ENCODE measurements around the gene ZFHX3. TPM values are rescaled to one million over a fixed set of nuclear protein-coding genes. Genes with fewer than 3 reads are reported as not detected.
A peak's percentile ranks its signal among the peaks of the same experiment; 100 is the strongest.

ZFHX3 gene
- total and polyA plus RNA-seq, 4 donors, result 2.6 to 32.7 (median 14.7) TPM

DNA sequence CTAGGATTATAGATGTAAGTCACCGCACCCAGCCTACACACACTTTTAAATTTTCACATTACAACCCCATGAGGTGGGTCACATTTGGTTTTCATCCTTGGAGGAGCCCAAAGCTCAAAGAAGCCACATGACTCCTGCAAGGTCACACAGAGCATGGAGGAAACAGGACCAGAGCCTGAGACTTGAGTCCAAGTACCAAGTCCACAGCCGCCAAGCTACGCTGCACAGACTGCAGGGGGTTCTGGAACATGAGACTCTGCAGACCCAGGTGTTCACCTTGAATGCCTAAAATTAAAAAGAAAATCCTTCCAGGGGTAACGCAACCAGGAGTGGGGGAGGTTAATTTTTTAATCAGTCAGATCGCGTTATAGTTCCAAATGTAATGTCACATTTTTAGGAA, 150.2 kb downstream of the ZFHX3 start:
- Histone ChIP-seq H3K36me3 (ENCODE audit: control insufficient read depth in 4 of 4, insufficient read depth in 4 of 4, low read length in 4 of 4) (no peaks in the 10 kb centered on the region), H3K27ac (ENCODE audit: low read depth in 1 of 2, low read length in 1 of 2) (no peak overlapping the region), H3K4me3 (no peak overlapping the region), H3K9me3 (ENCODE audit: control insufficient read depth in 4 of 4, insufficient read depth in 3 of 4, low read length in 3 of 4) (no peaks in the 10 kb centered on the region), H3K9ac (ENCODE audit: insufficient read depth in 1 of 2, low read length in 2 of 2) (no peak overlapping the region), H3K27me3 (ENCODE audit: control insufficient read depth in 3 of 3, insufficient read depth in 3 of 3, low read length in 2 of 3) (no peaks in the 10 kb centered on the region), H3K4me1 (ENCODE audit: control insufficient read depth in 5 of 5, insufficient read depth in 5 of 5, low read length in 5 of 5) (peaks cover 0 to 25% (median 6%) of the 10 kb centered on the region in 5 donors)
- 98% methylated on average over 6 of the region's 6 CpGs for WGBS, 2 donors
- no peak for ATAC-seq (ENCODE audit: insufficient read depth, low FRiP score)
- TF ChIP-seq, protein P1, sequence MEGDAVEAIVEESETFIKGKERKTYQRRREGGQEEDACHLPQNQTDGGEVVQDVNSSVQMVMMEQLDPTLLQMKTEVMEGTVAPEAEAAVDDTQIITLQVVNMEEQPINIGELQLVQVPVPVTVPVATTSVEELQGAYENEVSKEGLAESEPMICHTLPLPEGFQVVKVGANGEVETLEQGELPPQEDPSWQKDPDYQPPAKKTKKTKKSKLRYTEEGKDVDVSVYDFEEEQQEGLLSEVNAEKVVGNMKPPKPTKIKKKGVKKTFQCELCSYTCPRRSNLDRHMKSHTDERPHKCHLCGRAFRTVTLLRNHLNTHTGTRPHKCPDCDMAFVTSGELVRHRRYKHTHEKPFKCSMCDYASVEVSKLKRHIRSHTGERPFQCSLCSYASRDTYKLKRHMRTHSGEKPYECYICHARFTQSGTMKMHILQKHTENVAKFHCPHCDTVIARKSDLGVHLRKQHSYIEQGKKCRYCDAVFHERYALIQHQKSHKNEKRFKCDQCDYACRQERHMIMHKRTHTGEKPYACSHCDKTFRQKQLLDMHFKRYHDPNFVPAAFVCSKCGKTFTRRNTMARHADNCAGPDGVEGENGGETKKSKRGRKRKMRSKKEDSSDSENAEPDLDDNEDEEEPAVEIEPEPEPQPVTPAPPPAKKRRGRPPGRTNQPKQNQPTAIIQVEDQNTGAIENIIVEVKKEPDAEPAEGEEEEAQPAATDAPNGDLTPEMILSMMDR (IDR thresholded peaks at IDR 0.05; ENCODE audit: control extremely low read depth, extremely low read depth), result no peak
- no peak for DNase-seq

DNA sequence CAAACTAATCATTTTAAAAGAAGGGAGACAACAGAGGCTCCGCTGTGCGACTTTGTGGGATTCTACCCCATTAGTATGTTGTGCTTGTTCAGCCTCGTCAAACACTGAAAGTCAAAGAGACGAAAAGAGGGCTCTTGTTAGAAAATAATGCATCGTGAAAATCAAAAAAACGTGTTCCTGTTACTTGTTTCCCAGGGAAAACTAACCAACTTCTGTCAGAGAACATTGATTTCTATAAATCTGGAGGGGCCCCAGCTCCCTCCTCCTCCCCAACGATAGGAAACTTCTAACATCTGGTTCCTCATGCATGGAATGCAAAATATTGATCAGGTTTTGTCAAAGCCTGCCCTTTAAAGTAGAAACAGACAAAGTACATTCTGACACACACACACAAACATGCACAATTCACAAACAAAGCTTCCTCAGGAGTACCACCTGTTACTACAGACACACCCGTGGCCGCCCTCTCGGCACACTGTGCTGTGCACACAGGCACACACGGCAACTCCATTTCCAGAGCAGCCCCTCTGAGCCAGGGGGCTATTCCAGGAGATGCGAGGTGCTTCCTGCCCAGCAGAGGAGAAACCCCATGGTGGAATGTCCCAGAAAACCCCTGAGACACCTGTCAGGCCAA, 151.3 kb downstream of the ZFHX3 start:
- Histone ChIP-seq H3K4me3 (no peak overlapping the region), H3K27me3 (ENCODE audit: control insufficient read depth in 3 of 3, insufficient read depth in 3 of 3, low read length in 2 of 3) (no peaks in the 10 kb centered on the region), H3K9me3 (ENCODE audit: control insufficient read depth in 4 of 4, insufficient read depth in 3 of 4, low read length in 3 of 4) (no peaks in the 10 kb centered on the region), H3K4me1 (ENCODE audit: control insufficient read depth in 5 of 5, insufficient read depth in 5 of 5, low read length in 5 of 5) (peaks cover 0 to 14% (median 6%) of the 10 kb centered on the region in 5 donors), H3K27ac (ENCODE audit: low read depth in 1 of 2, low read length in 1 of 2) (no peak overlapping the region), H3K9ac (ENCODE audit: insufficient read depth in 1 of 2, low read length in 2 of 2) (no peak overlapping the region), H3K36me3 (ENCODE audit: control insufficient read depth in 4 of 4, insufficient read depth in 4 of 4, low read length in 4 of 4) (peaks cover 0 to 2% (median 0%) of the 10 kb centered on the region in 4 donors)
- ATAC-seq (ENCODE audit: insufficient read depth, low FRiP score), result no peak
- TF ChIP-seq, protein P1 (IDR thresholded peaks at IDR 0.05; ENCODE audit: control extremely low read depth, extremely low read depth), result no peak
- no peak for DNase-seq
- 92% methylated on average over 12 of the region's 12 CpGs for WGBS, 2 donors

DNA sequence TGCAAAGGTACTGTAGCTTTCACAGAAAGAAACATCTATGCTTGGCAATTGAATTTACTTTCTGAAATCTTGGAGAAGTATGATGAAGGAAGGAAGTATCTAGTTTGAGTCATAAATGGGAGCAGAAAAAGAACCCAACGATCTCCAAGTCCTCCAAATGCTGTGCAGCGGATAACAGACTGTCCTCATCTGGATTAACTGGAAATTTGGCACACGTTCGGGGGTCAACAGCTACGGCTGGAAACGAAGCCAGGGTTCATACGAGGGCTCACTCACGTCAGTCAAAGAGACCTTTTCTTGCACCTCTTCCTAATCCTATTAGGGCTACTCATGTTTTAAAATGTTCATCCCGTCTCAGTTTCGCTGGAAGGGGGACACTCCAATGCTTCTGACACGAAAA, 152.0 kb downstream of the ZFHX3 start:
- Histone ChIP-seq H3K27ac (ENCODE audit: low read depth in 1 of 2, low read length in 1 of 2) (no peak overlapping the region), H3K9me3 (ENCODE audit: control insufficient read depth in 4 of 4, insufficient read depth in 3 of 4, low read length in 3 of 4) (no peaks in the 10 kb centered on the region), H3K9ac (ENCODE audit: insufficient read depth in 1 of 2, low read length in 2 of 2) (no peak overlapping the region), H3K36me3 (ENCODE audit: control insufficient read depth in 4 of 4, insufficient read depth in 4 of 4, low read length in 4 of 4) (peaks cover 0 to 2% (median 0%) of the 10 kb centered on the region in 4 donors), H3K27me3 (ENCODE audit: control insufficient read depth in 3 of 3, insufficient read depth in 3 of 3, low read length in 2 of 3) (no peaks in the 10 kb centered on the region), H3K4me1 (ENCODE audit: control insufficient read depth in 5 of 5, insufficient read depth in 5 of 5, low read length in 5 of 5) (peaks cover 0 to 10% (median 6%) of the 10 kb centered on the region in 5 donors), H3K4me3 (no peak overlapping the region)
- WGBS, 2 donors, result 80 to 84% methylated on average over 11 of the region's 11 CpGs
- TF ChIP-seq, protein P1 (IDR thresholded peaks at IDR 0.05; ENCODE audit: control extremely low read depth, extremely low read depth), result no peak
- DNase-seq (peak in 2 of 3 donors; percentile 22 to 29), ATAC-seq (ENCODE audit: insufficient read depth, low FRiP score) (no peak)
